Body of pancreas (tissue), 4 donors: ENCODE data around the gene SULT1C4.

Experiments
- POLR2A ChIP-seq, 3 donors: fragments of 450-650 bp; IDR thresholded peaks; one replicate each; pipeline ENCODE4 v1.6.1; 2016; ENCODE audit warnings: antibody characterized with exemption in 3 of 3, mild to moderate bottlenecking in 2 of 3
- TF ChIP-seq, protein P1 (sequence below), 7 experiments: fragments of 450-650 bp in 4 of 7; fragments of 200-600 bp in 3 of 7; sonication (generic) in 3 of 7; IDR thresholded peaks; one replicate each; pipeline ENCODE4 v1.5.1; 2016 to 2019; ENCODE audit warnings: antibody characterized with exemption in 7 of 7

DNA sequence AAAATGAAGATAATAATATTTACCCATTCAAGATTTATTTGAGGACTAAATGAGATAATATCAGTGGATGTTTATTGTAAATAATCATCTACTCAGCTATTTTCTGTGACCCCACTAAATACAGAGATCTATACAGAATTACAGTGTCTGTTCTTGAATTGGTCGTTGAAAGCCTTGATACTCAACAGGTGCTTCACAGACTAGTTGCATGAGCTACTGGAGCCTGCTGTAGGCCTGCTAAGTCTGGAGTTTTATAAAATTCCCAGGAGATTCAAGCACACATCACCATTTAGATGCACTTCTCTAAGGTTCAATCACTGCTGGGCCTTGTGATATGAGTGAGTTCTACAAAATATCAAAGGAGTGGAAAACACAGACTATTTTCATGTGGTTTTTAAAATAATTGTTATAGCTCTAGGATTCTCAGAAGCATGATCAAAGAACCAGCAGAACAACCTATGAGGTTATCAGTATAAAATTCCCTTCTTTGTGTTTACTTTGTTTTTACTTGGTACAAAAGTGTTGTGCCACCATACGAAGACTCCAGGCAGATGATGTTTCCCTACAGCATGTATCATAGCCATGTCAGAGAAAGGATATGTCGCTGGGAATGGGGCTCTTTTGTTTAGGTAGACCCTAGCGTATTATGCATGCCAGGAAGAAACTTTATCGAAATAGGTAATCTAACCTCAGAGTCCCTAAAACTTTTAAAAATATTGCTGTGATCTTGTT is 7.1 kb downstream of the SULT1C4 start:
- TF ChIP-seq POLR2A (IDR thresholded peaks at IDR 0.05): no peak
- TF ChIP-seq, protein P1, sequence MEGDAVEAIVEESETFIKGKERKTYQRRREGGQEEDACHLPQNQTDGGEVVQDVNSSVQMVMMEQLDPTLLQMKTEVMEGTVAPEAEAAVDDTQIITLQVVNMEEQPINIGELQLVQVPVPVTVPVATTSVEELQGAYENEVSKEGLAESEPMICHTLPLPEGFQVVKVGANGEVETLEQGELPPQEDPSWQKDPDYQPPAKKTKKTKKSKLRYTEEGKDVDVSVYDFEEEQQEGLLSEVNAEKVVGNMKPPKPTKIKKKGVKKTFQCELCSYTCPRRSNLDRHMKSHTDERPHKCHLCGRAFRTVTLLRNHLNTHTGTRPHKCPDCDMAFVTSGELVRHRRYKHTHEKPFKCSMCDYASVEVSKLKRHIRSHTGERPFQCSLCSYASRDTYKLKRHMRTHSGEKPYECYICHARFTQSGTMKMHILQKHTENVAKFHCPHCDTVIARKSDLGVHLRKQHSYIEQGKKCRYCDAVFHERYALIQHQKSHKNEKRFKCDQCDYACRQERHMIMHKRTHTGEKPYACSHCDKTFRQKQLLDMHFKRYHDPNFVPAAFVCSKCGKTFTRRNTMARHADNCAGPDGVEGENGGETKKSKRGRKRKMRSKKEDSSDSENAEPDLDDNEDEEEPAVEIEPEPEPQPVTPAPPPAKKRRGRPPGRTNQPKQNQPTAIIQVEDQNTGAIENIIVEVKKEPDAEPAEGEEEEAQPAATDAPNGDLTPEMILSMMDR (IDR thresholded peaks at IDR 0.05): no peak
